ENCODE measurements around the gene TMEM119. TPM values are rescaled to one million over a fixed set of nuclear protein-coding genes. Genes with fewer than 3 reads are reported as not detected.

Gene TMEM119
- total RNA-seq, 1 experiment from 2014 or later: not detected

DNA sequence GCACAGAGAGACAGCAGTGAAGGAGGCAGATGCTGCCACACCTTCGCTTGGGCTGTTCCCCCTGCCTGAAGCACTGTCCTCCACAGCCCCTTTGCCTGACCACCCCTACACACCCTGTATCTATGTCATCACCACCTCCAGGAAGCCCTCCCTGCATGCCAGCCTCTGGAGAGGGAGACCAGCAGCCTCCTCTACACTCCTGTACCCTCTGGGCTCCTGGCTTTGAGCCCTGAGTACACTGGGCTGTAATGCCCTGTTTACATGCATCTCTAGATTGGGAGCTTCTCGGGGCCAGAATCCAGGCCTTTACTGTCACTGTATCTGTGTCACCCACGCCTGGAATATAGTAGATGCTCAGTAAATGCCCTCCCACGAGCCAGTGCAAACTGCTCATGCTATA is 5.9 kb upstream of the TMEM119 start:
- intact Hi-C loops (cut with micrococcal nuclease; ENCODE audit: unreplicated experiment): no loop called here
- TF ChIP-seq, protein P1, sequence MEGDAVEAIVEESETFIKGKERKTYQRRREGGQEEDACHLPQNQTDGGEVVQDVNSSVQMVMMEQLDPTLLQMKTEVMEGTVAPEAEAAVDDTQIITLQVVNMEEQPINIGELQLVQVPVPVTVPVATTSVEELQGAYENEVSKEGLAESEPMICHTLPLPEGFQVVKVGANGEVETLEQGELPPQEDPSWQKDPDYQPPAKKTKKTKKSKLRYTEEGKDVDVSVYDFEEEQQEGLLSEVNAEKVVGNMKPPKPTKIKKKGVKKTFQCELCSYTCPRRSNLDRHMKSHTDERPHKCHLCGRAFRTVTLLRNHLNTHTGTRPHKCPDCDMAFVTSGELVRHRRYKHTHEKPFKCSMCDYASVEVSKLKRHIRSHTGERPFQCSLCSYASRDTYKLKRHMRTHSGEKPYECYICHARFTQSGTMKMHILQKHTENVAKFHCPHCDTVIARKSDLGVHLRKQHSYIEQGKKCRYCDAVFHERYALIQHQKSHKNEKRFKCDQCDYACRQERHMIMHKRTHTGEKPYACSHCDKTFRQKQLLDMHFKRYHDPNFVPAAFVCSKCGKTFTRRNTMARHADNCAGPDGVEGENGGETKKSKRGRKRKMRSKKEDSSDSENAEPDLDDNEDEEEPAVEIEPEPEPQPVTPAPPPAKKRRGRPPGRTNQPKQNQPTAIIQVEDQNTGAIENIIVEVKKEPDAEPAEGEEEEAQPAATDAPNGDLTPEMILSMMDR (conservative IDR thresholded peaks at IDR 0.05; ENCODE audit: low read depth, low read length): no peak
- TF ChIP-seq EZH2 (IDR thresholded peaks at IDR 0.05; ENCODE audit: borderline replicate concordance, low read depth, low read length, poor library complexity, severe bottlenecking): no peak
- DNase-seq (ENCODE audit: low spot score): no peak
- H3K36me3 ChIP-seq (ENCODE audit: insufficient read depth, low read length, poor library complexity, severe bottlenecking): no peaks in the 10 kb centered on the region
- POLR2A ChIA-PET (ENCODE audit: low non-redundant PET): no interaction called here
- no peak overlapping the region for H3K27ac ChIP-seq (ENCODE audit: low read depth, low read length, poor library complexity, severe bottlenecking)
- H3K4me1 ChIP-seq (ENCODE audit: insufficient read depth, low read length, poor library complexity, severe bottlenecking): no peaks in the 10 kb centered on the region
- no peak overlapping the region for H3K4me3 ChIP-seq (ENCODE audit: low read depth, low read length, poor library complexity, severe bottlenecking)
- CTCF ChIA-PET: no interaction called here
- H3K27me3 ChIP-seq (replicated peaks; ENCODE audit: insufficient read depth, low read depth, low read length, poor library complexity): no peaks in the 10 kb centered on the region
- H3K9me3 ChIP-seq (ENCODE audit: low read depth, low read length, poor library complexity, severe bottlenecking): no peaks in the 10 kb centered on the region
- BruUV-seq (replicated peaks): no TSS peak

DNA sequence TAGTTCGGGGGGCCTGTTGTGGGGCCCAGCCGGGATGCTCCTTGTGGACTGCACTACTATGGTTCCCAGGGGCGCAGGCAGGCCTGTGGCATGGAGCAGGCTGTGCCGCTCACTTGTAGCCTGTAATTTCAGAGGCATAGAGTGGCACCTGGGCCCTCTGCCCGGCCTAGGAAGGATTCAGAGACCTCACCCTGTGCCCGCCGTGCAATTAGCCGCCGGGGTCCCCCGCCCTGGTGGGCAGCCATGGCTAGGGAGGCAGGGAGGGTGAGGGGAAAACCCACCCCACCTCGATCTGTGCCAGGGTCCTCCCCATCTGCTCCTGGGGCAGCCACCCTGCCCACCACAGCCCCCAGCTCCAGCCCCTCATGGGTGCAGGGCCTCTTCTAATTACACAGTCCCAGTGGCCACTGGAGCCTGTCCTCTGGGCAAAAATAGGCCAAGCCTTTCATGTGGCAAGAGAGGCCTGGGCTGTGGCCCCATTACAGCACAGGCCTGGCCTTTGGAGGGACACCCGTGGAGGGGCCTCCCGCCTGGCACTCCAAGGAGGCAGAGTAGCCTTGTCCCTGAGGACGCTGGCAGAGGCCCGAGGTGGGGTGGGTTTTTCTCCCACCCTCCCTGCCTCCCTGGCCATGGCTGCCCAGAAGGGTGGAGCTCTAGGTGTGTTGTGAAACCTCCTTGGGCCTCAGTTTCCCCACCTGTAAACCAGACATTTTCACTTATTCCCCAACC is 5.3 kb upstream of the TMEM119 start:
- Histone ChIP-seq H3K27me3 (replicated peaks; ENCODE audit: insufficient read depth, low read depth, low read length, poor library complexity) (no peaks in the 10 kb centered on the region), H3K27ac (ENCODE audit: low read depth, low read length, poor library complexity, severe bottlenecking) (no peak overlapping the region), H3K36me3 (ENCODE audit: insufficient read depth, low read length, poor library complexity, severe bottlenecking) (no peaks in the 10 kb centered on the region), H3K4me3 (ENCODE audit: low read depth, low read length, poor library complexity, severe bottlenecking) (no peak overlapping the region), H3K4me1 (ENCODE audit: insufficient read depth, low read length, poor library complexity, severe bottlenecking) (no peaks in the 10 kb centered on the region), H3K9me3 (ENCODE audit: low read depth, low read length, poor library complexity, severe bottlenecking) (no peaks in the 10 kb centered on the region)
- intact Hi-C loops (cut with micrococcal nuclease; ENCODE audit: unreplicated experiment): no loop called here
- no peak for TF ChIP-seq EZH2 (IDR thresholded peaks at IDR 0.05; ENCODE audit: borderline replicate concordance, low read depth, low read length, poor library complexity, severe bottlenecking)
- TF ChIP-seq, protein P1 (conservative IDR thresholded peaks at IDR 0.05; ENCODE audit: low read depth, low read length): no peak
- ChIA-PET CTCF (no interaction called here), POLR2A (ENCODE audit: low non-redundant PET) (no interaction called here)
- no peak for DNase-seq (ENCODE audit: low spot score)
- BruUV-seq (replicated peaks): no TSS peak

DNA sequence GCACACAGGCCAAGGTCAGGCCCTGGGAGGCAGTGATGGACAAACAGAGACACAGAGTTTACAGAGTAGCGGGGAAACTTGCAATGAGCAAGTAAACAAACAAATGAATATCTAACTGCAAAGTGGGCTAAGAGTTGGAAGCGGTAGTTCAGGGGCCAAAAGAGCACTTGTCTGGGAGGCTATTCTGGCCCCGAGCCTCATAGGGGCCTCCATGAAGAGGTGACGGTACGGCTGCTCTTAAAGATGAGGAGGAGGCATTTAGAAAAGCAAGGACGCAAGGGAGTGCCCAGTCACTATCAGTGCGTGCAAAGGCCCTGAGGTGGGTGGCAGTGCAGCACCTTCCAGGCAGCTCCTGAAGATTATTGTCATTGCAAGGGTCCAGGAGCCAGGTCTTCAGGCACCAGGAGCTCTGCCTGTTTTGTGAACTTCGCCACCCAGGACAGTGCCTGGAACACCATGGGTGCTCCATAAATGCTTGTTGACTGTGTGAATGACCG is 4.4 kb upstream of the TMEM119 start:
- no peak overlapping the region for H3K4me3 ChIP-seq (ENCODE audit: low read depth, low read length, poor library complexity, severe bottlenecking)
- H3K36me3 ChIP-seq (ENCODE audit: insufficient read depth, low read length, poor library complexity, severe bottlenecking): no peaks in the 10 kb centered on the region
- TF ChIP-seq EZH2 (IDR thresholded peaks at IDR 0.05; ENCODE audit: borderline replicate concordance, low read depth, low read length, poor library complexity, severe bottlenecking): no peak
- TF ChIP-seq, protein P1 (conservative IDR thresholded peaks at IDR 0.05; ENCODE audit: low read depth, low read length): no peak
- no peaks in the 10 kb centered on the region for H3K9me3 ChIP-seq (ENCODE audit: low read depth, low read length, poor library complexity, severe bottlenecking)
- ChIA-PET CTCF (no interaction called here), POLR2A (ENCODE audit: low non-redundant PET) (no interaction called here)
- BruUV-seq (replicated peaks): no TSS peak
- no peaks in the 10 kb centered on the region for H3K4me1 ChIP-seq (ENCODE audit: insufficient read depth, low read length, poor library complexity, severe bottlenecking)
- intact Hi-C loops (cut with micrococcal nuclease; ENCODE audit: unreplicated experiment): no loop called here
- no peak overlapping the region for H3K27ac ChIP-seq (ENCODE audit: low read depth, low read length, poor library complexity, severe bottlenecking)
- no peaks in the 10 kb centered on the region for H3K27me3 ChIP-seq (replicated peaks; ENCODE audit: insufficient read depth, low read depth, low read length, poor library complexity)
- no peak for DNase-seq (ENCODE audit: low spot score)
